Measurements from ENCODE around the gene RNF223. TPM values are rescaled to one million over a fixed set of nuclear protein-coding genes. Genes with fewer than 3 reads are reported as not detected.

Gene RNF223
- polyA plus RNA-seq, 1 donor (not counting 4 experiments of a cell fraction or from before 2014, with no cell fraction given), result 0.22 TPM

GRCh38 chr1:1065265-1065939 is 8.7 kb downstream of the RNF223 start:
- DNase-seq (ENCODE audit: low read depth, low spot score) (no peak), FAIRE-seq (no peak)
- dilution Hi-C loops (cut with MboI; ENCODE audit: extremely low pct_ligation_motif_present, low sequenced_read_pairs), result no loop called here
- H3K4me1 ChIP-seq (ENCODE audit: control insufficient read depth, extremely low read depth, insufficient read depth, low read length), result peaks cover 22% of the 10 kb centered on the region
- H3K9me1 ChIP-seq (ENCODE audit: control insufficient read depth, extremely low read depth, insufficient read depth, low read length), result no peaks in the 10 kb centered on the region
- H3K4me2 ChIP-seq (ENCODE audit: control insufficient read depth, extremely low read depth, insufficient read depth, low read depth, low read length), result no peak overlapping the region
- no peaks in the 10 kb centered on the region for H3K9me3 ChIP-seq (ENCODE audit: control insufficient read depth, low read depth, low read length)
- no peak overlapping the region for H2AFZ ChIP-seq (ENCODE audit: control insufficient read depth, low read length)
- H3K9ac ChIP-seq (ENCODE audit: control insufficient read depth, extremely low read depth, insufficient read depth, low read length), result no peak overlapping the region
- no peaks in the 10 kb centered on the region for H3K36me3 ChIP-seq (ENCODE audit: control insufficient read depth in 2 of 2, extremely low read depth in 1 of 2, insufficient read depth in 2 of 2, low read length in 2 of 2)
- H3K79me2 ChIP-seq (ENCODE audit: control insufficient read depth, insufficient read depth, low read length), result no peaks in the 10 kb centered on the region
- no peak overlapping the region for H3K27ac ChIP-seq (ENCODE audit: control insufficient read depth, insufficient read depth, low read length)
- no peaks in the 10 kb centered on the region for H4K20me1 ChIP-seq (ENCODE audit: control insufficient read depth, extremely low read depth, insufficient read depth, low read length)
- peaks cover 36% of the 10 kb centered on the region for H3K27me3 ChIP-seq (ENCODE audit: control insufficient read depth, extremely low read depth, insufficient read depth, low read length)
- TF ChIP-seq EZH2 (IDR thresholded peaks at IDR 0.05; ENCODE audit: low read length) (no peak), CTCF (optimal IDR thresholded peaks at IDR 0.05 in 1 of 3, IDR thresholded peaks at IDR 0.05 in 1 of 3, conservative IDR thresholded peaks at IDR 0.05 in 1 of 3; ENCODE audit: extremely low read depth in 1 of 3, insufficient read depth in 2 of 3, low read length in 3 of 3) (no peak)
- H3K4me3 ChIP-seq (ENCODE audit: control insufficient read depth in 2 of 3, extremely low read depth in 1 of 3, insufficient read depth in 2 of 3, low read depth in 1 of 3, low read length in 3 of 3), result no peak overlapping the region

- Histone ChIP-seq H3K9ac (ENCODE audit: control insufficient read depth, extremely low read depth, insufficient read depth, low read length) (peak overlapping the region; percentile 50), H2AFZ (ENCODE audit: control insufficient read depth, low read length) (peak overlapping the region; percentile 65), H3K4me1 (ENCODE audit: control insufficient read depth, extremely low read depth, insufficient read depth, low read length) (peaks cover 27% of the 10 kb centered on the region), H4K20me1 (ENCODE audit: control insufficient read depth, extremely low read depth, insufficient read depth, low read length) (no peaks in the 10 kb centered on the region), H3K4me2 (ENCODE audit: control insufficient read depth, extremely low read depth, insufficient read depth, low read depth, low read length) (peak overlapping the region; percentile 74), H3K4me3 (ENCODE audit: control insufficient read depth in 2 of 3, extremely low read depth in 1 of 3, insufficient read depth in 2 of 3, low read depth in 1 of 3, low read length in 3 of 3) (peak overlapping the region in 1 of 3 experiments; percentile 48), H3K36me3 (ENCODE audit: control insufficient read depth in 2 of 2, extremely low read depth in 1 of 2, insufficient read depth in 2 of 2, low read length in 2 of 2) (no peaks in the 10 kb centered on the region), H3K79me2 (ENCODE audit: control insufficient read depth, insufficient read depth, low read length) (no peaks in the 10 kb centered on the region), H3K27ac (ENCODE audit: control insufficient read depth, insufficient read depth, low read length) (no peak overlapping the region), H3K27me3 (ENCODE audit: control insufficient read depth, extremely low read depth, insufficient read depth, low read length) (peaks cover 43% of the 10 kb centered on the region), H3K9me3 (ENCODE audit: control insufficient read depth, low read depth, low read length) (no peaks in the 10 kb centered on the region), H3K9me1 (ENCODE audit: control insufficient read depth, extremely low read depth, insufficient read depth, low read length) (no peaks in the 10 kb centered on the region)
- FAIRE-seq (no peak), DNase-seq (ENCODE audit: low read depth, low spot score) (peak; percentile 84)
- TF ChIP-seq CTCF (optimal IDR thresholded peaks at IDR 0.05 in 1 of 3, IDR thresholded peaks at IDR 0.05 in 1 of 3, conservative IDR thresholded peaks at IDR 0.05 in 1 of 3; ENCODE audit: extremely low read depth in 1 of 3, insufficient read depth in 2 of 3, low read length in 3 of 3), result peak; percentile 70 to 93 (median 82)
- no peak for TF ChIP-seq EZH2 (IDR thresholded peaks at IDR 0.05; ENCODE audit: low read length)
- dilution Hi-C loops (cut with MboI; ENCODE audit: extremely low pct_ligation_motif_present, low sequenced_read_pairs), result no loop called here
Observed at GRCh38 chr1:1063945-1064831, 9.9 kb downstream of the RNF223 start.
